Mesothelial cell of epicardium (in vitro differentiated cells): Measurements from ENCODE around the gene PIGM. TPM values are rescaled to one million over a fixed set of nuclear protein-coding genes. Genes with fewer than 3 reads are reported as not detected.
A peak's percentile ranks its signal among the peaks of the same experiment; 100 is the strongest.

Experiments
- DNase-seq, 2 experiments: peaks; one replicate each; pipeline ENCODE4 v3.0.0; 2021; ENCODE audit warnings: low spot score in 2 of 2; ENCODE audit not compliant: unreplicated experiment in 2 of 2
- H3K27ac Mint-ChIP-seq: 2 replicates; pipeline ENCODE4 v1.8.0; 2021; ENCODE audit warnings: mixed read lengths
- H3K27me3 Mint-ChIP-seq: 2 replicates; pipeline ENCODE4 v1.8.0; 2021; ENCODE audit warnings: low read depth, mixed read lengths
- H3K36me3 Mint-ChIP-seq: 2 replicates; pipeline ENCODE4 v1.8.0; 2021; ENCODE audit warnings: mixed read lengths
- H3K4me1 Mint-ChIP-seq: 2 replicates; pipeline ENCODE4 v1.8.0; 2021; ENCODE audit warnings: mixed read lengths
- H3K4me3 Mint-ChIP-seq: 2 replicates; pipeline ENCODE4 v1.8.0; 2021; ENCODE audit warnings: mild to moderate bottlenecking, moderate library complexity, mixed read lengths
- H3K9me3 Mint-ChIP-seq: 2 replicates; pipeline ENCODE4 v1.8.0; 2021; ENCODE audit warnings: mixed read lengths
- CTCF ChIP-seq: fragments of 200-600 bp; sonication (generic); IDR thresholded peaks from one replicate; pipeline ENCODE4 v1.5.0; 2021; ENCODE audit warnings: antibody characterized with exemption; ENCODE audit not compliant: unreplicated experiment
- total RNA-seq: library from RNA; stranded (reverse); gene quantifications from 3 replicates; pipeline ENCODE4 v1.2.1, GENCODE V29; 2021

PIGM gene
- total RNA-seq, 1 donor from 2014 or later, result 17.9 TPM

- DNase-seq, result no peak
- Mint-ChIP-seq H3K9me3 (no peaks in the 10 kb centered on the region), H3K4me3 (no peak overlapping the region), H3K4me1 (peaks cover 15% of the 10 kb centered on the region), H3K27me3 (peaks cover 36% of the 10 kb centered on the region), H3K36me3 (no peaks in the 10 kb centered on the region), H3K27ac (no peak overlapping the region)
- no peak for TF ChIP-seq CTCF
Measured at GRCh38 chr1:160048335-160048734, 16.5 kb upstream of the PIGM start.

- peaks cover 15% of the 10 kb centered on the region for H3K4me1 Mint-ChIP-seq
- TF ChIP-seq CTCF, result no peak
- no peaks in the 10 kb centered on the region for H3K9me3 Mint-ChIP-seq
- no peak overlapping the region for H3K27ac Mint-ChIP-seq
- no peaks in the 10 kb centered on the region for H3K36me3 Mint-ChIP-seq
- H3K27me3 Mint-ChIP-seq, result peaks cover 30% of the 10 kb centered on the region
- peak overlapping the region; percentile 11 for H3K4me3 Mint-ChIP-seq
- no peak for DNase-seq
Measured at GRCh38 chr1:160047111-160047991, 15.6 kb upstream of the PIGM start.

DNA sequence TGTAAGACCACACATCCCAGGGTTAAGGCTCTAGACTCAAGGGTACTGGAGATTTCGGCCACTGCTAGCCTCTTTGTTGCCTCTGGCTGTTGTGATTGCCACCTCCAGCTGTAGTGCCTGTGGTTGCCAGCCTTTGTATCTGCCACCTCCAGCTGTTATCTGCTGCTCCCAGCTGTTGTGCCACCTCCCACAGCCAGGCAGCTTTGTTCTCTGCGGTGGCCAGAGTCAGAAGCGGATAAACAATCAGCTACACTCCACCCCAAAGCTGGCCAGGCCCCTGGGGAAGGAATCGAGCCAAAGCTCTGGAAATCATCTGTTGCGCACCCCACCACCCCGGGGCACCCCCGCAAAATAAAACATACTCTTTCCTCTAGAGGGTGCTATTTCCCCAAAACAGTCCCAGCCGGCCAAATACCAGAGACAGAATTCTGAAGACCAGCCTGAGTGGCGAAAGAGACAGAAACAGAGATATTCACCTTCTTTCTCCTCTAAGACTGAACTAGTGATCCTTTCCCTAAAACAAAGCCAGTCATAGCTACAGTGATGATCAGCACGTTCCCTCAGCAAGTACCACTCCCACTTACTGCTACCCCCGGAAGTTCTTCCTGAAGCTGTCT lies 14.8 kb upstream of the PIGM start:
- Mint-ChIP-seq H3K4me3 (peak overlapping the region; percentile 11), H3K9me3 (no peaks in the 10 kb centered on the region), H3K27me3 (peaks cover 23% of the 10 kb centered on the region), H3K36me3 (no peaks in the 10 kb centered on the region), H3K27ac (no peak overlapping the region), H3K4me1 (peaks cover 15% of the 10 kb centered on the region)
- DNase-seq, result no peak
- TF ChIP-seq CTCF, result peak; percentile 54

DNA sequence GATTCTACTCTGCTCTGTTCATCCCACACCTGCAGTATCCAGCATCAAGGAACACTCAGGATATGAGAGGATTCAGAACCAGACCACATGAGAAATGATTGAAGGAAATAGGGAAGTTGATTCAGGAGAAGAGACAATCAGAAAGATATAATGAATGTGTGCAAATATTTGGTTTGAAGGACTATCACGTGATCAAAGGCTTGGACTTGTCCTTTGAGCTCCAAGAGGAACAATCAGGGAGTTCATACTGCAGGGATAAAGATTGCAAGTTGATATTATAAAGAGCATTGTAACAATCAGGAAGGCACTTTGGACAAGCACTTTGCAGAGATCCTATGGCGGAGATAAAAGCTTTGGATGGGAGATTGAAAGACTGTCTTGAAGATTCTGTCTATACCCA lies 13.9 kb upstream of the PIGM start:
- no peak overlapping the region for H3K4me3 Mint-ChIP-seq
- H3K27me3 Mint-ChIP-seq, result peaks cover 21% of the 10 kb centered on the region
- H3K4me1 Mint-ChIP-seq, result peaks cover 15% of the 10 kb centered on the region
- TF ChIP-seq CTCF, result no peak
- H3K9me3 Mint-ChIP-seq, result no peaks in the 10 kb centered on the region
- no peak overlapping the region for H3K27ac Mint-ChIP-seq
- DNase-seq, result no peak
- peaks cover 4% of the 10 kb centered on the region for H3K36me3 Mint-ChIP-seq

GRCh38 chr1:160043543-160043942 lies 11.8 kb upstream of the PIGM start:
- Mint-ChIP-seq H3K27ac (no peak overlapping the region), H3K4me3 (no peak overlapping the region), H3K36me3 (peaks cover 4% of the 10 kb centered on the region), H3K27me3 (peaks cover 11% of the 10 kb centered on the region), H3K9me3 (no peaks in the 10 kb centered on the region), H3K4me1 (peaks cover 12% of the 10 kb centered on the region)
- DNase-seq, result no peak
- TF ChIP-seq CTCF, result no peak
